Naive thymus-derived CD4-positive, alpha-beta T cell (primary cell): Measurements from ENCODE around the gene ABHD16A. TPM values are rescaled to one million over a fixed set of nuclear protein-coding genes. Genes with fewer than 3 reads are reported as not detected.
A peak's percentile ranks its signal among the peaks of the same experiment; 100 is the strongest.

ENCODE experiments used
- ATAC-seq: fragments of 150-1000 bp; cut with Tn5 transposase; 2 replicates; pipeline ENCODE4 v1.10.0; 2021; ENCODE audit warnings: mild to moderate bottlenecking, moderate library complexity
- CTCF ChIA-PET: fragments of 350-600 bp; sonication (Branson Sonifier 250); formaldehyde crosslinking; loops from one replicate; lab custom pipeline; 2021; ENCODE audit warnings: antibody characterized with exemption; lab: Charles Lee
- POLR2A ChIA-PET: fragments of 350-600 bp; sonication (Branson Sonifier 250); formaldehyde crosslinking; loops from one replicate; lab custom pipeline; 2021; ENCODE audit warnings: antibody characterized with exemption, inconsistent platforms; lab: Charles Lee
- DNase-seq, 9 donors: peaks; one replicate each; pipeline versions ENCODE4 v3.0.0 to v3.0.0-alpha.2; 2020 to 2022; ENCODE audit warnings: mixed read lengths in 1 of 9
- H3K27ac ChIP-seq: one replicate; pipeline ENCODE4 v1.7.0; 2013; ENCODE audit warnings: mild to moderate bottlenecking, low read depth, low read length, moderate library complexity
- H3K27me3 ChIP-seq, 2 donors: one replicate each; pipeline ENCODE4 v1.7.0; 2013; ENCODE audit warnings: low read length in 2 of 2, mild to moderate bottlenecking in 2 of 2, moderate library complexity in 2 of 2; ENCODE audit not compliant: control insufficient read depth in 2 of 2, insufficient read depth in 2 of 2
- H3K36me3 ChIP-seq, 3 experiments: 1 replicate in 2 of 3; 2 replicates in 1 of 3; pipeline ENCODE4 v1.7.0; 2013; ENCODE audit warnings: low read length in 3 of 3, mild to moderate bottlenecking in 3 of 3, moderate library complexity in 1 of 3; ENCODE audit not compliant: insufficient read depth in 3 of 3, control insufficient read depth in 2 of 3
- H3K4me1 ChIP-seq, 2 donors: one replicate each; pipeline ENCODE4 v1.7.0; 2013; ENCODE audit warnings: low read length in 2 of 2, mild to moderate bottlenecking in 2 of 2, moderate library complexity in 1 of 2; ENCODE audit not compliant: control insufficient read depth in 2 of 2, insufficient read depth in 2 of 2
- H3K4me3 ChIP-seq: 2 replicates; pipeline ENCODE4 v1.7.0; 2013; ENCODE audit warnings: mild to moderate bottlenecking, low read length
- H3K9me3 ChIP-seq, 3 experiments: 1 replicate in 2 of 3; 2 replicates in 1 of 3; pipeline ENCODE4 v1.7.0; 2013; ENCODE audit warnings: low read length in 3 of 3; ENCODE audit not compliant: control insufficient read depth in 2 of 3
- H3K27ac Mint-ChIP-seq, 9 donors: one replicate each; pipeline ENCODE4 v1.8.0; 2020 to 2022; ENCODE audit warnings: mixed read lengths in 9 of 9, mild to moderate bottlenecking in 8 of 9, moderate library complexity in 5 of 9, inconsistent platforms in 2 of 9
- H3K27me3 Mint-ChIP-seq, 5 donors: one replicate each; pipeline ENCODE4 v1.8.0; 2021 to 2022; ENCODE audit warnings: mixed read lengths in 5 of 5, mild to moderate bottlenecking in 1 of 5
- H3K36me3 Mint-ChIP-seq, 5 donors: one replicate each; pipeline ENCODE4 v1.8.0; 2020 to 2022; ENCODE audit warnings: mixed read lengths in 5 of 5, mild to moderate bottlenecking in 3 of 5, inconsistent platforms in 1 of 5
- H3K4me1 Mint-ChIP-seq, 7 donors: one replicate each; pipeline ENCODE4 v1.8.0; 2020 to 2022; ENCODE audit warnings: mixed read lengths in 7 of 7, mild to moderate bottlenecking in 3 of 7, inconsistent platforms in 1 of 7
- H3K4me3 Mint-ChIP-seq, 10 donors: one replicate each; pipeline ENCODE4 v1.8.0; 2020 to 2022; ENCODE audit warnings: mild to moderate bottlenecking in 10 of 10, mixed read lengths in 10 of 10, moderate library complexity in 6 of 10, inconsistent platforms in 2 of 10
- H3K9me3 Mint-ChIP-seq, 11 donors: one replicate each; pipeline ENCODE4 v1.8.0; 2020 to 2022; ENCODE audit warnings: mixed read lengths in 11 of 11, mild to moderate bottlenecking in 4 of 11, inconsistent platforms in 1 of 11, moderate library complexity in 1 of 11
- intact Hi-C, 2 donors: fragments of 100-400 bp; cut with micrococcal nuclease; formaldehyde crosslinking; loops; one replicate each; pipeline ENCODE4 v1.15.1; 2023
- polyA plus RNA-seq, 2 donors: library from polyadenylated mRNA; unstranded; fragments of 300-500 nt; fragmentation: Illumina TruSeq; gene quantifications; one replicate each; pipeline ENCODE4 v1.2.3, GENCODE V29; 2021
- total RNA-seq, 6 experiments: library from RNA in 5 of 6; stranded (reverse) in 5 of 6; gene quantifications; 1 replicate in 5 of 6; 2 replicates in 1 of 6; pipeline ENCODE4 v1.2.3 and lab custom pipeline; 2021 to 2026

The ABHD16A gene
- total and polyA plus RNA-seq, 7 experiments from 2014 or later, result 31.1 to 71.7 (median 62.9) TPM

DNA sequence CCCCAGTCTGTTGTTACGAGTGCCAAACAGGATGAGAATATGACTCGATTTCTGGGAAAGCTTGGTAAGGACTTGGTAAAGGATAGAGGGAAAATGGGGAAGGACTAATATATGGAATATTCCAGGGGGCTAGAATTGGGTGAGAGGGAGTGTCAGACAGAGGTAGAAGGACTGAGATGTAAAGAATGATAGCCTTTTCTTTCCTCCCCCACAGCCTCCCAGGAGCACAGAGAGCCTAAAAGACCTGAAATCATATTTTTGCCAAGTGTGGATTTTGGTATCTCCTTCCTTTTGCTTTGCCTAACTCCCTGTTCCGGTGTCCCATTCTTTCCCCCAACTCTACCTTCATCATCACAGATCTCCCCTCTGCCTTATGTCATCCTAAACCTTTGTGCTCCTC lies 39.8 kb upstream of the ABHD16A start:
- no peak overlapping the region for H3K27ac ChIP-seq
- ATAC-seq (no peak), DNase-seq (no peak)
- no peaks in the 10 kb centered on the region for H3K36me3 ChIP-seq
- peaks cover 21 to 52% (median 31%) of the 10 kb centered on the region in 7 donors for H3K4me1 Mint-ChIP-seq
- H3K9me3 Mint-ChIP-seq, result peaks cover 0 to 5% (median 0%) of the 10 kb centered on the region in 11 donors
- H3K9me3 ChIP-seq, result no peaks in the 10 kb centered on the region
- CTCF ChIA-PET, result interaction anchor here (1.1 kb wide), 1 partner anchor 193 kb away, joined by 3 read pairs; no protein-coding TSS in a partner anchor
- peaks cover 0 to 23% (median 0%) of the 10 kb centered on the region in 5 donors for H3K36me3 Mint-ChIP-seq
- no peaks in the 10 kb centered on the region for H3K27me3 ChIP-seq
- H3K4me3 ChIP-seq, result no peak overlapping the region
- peak overlapping the region in 1 of 10 donors; percentile 18 for H3K4me3 Mint-ChIP-seq
- no peaks in the 10 kb centered on the region for H3K27me3 Mint-ChIP-seq
- intact Hi-C loops, result loop anchor here in 1 of 2 donors (1.0 kb wide), 1 partner anchor 27 kb away; no protein-coding TSS in a partner anchor
- H3K27ac Mint-ChIP-seq, result peak overlapping the region in 1 of 9 donors; percentile 46
- peaks cover 16 to 17% of the 10 kb centered on the region in 2 donors for H3K4me1 ChIP-seq
- POLR2A ChIA-PET, result no interaction called here

- no peak overlapping the region for H3K4me3 ChIP-seq
- intact Hi-C loops, result loop anchor here in 1 of 2 donors (1.0 kb wide), 1 partner anchor 28 kb away; no protein-coding TSS in a partner anchor
- peaks cover 0 to 5% (median 0%) of the 10 kb centered on the region in 11 donors for H3K9me3 Mint-ChIP-seq
- no peak for ATAC-seq
- CTCF ChIA-PET, result interaction anchor here (0.7 kb wide), 3 partner anchors 117 to 307 kb away, joined by 3 read pairs; no protein-coding TSS in a partner anchor
- H3K4me1 Mint-ChIP-seq, result peaks cover 31 to 59% (median 42%) of the 10 kb centered on the region in 7 donors
- peak overlapping the region in 7 of 10 donors; percentile 10 to 55 (median 39) for H3K4me3 Mint-ChIP-seq
- POLR2A ChIA-PET, result interaction anchor here (0.5 to 1.0 kb wide), 3 partner anchors 74 to 1985 kb away, joined by 3 to 5 read pairs (median 4); partner anchors contain the start of gene HSPA1A
- H3K9me3 ChIP-seq, result no peaks in the 10 kb centered on the region
- no peaks in the 10 kb centered on the region for H3K27me3 Mint-ChIP-seq
- peaks cover 25 to 28% of the 10 kb centered on the region in 2 donors for H3K4me1 ChIP-seq
- no peaks in the 10 kb centered on the region for H3K27me3 ChIP-seq
- H3K27ac Mint-ChIP-seq, result peak overlapping the region in 1 of 9 donors; percentile 29
- H3K36me3 Mint-ChIP-seq, result peaks cover 0 to 18% (median 0%) of the 10 kb centered on the region in 5 donors
- H3K27ac ChIP-seq, result no peak overlapping the region
- no peak for DNase-seq
- no peaks in the 10 kb centered on the region for H3K36me3 ChIP-seq
Measured at GRCh38 chr6:31741815-31742214, 38.7 kb upstream of the ABHD16A start.

DNA sequence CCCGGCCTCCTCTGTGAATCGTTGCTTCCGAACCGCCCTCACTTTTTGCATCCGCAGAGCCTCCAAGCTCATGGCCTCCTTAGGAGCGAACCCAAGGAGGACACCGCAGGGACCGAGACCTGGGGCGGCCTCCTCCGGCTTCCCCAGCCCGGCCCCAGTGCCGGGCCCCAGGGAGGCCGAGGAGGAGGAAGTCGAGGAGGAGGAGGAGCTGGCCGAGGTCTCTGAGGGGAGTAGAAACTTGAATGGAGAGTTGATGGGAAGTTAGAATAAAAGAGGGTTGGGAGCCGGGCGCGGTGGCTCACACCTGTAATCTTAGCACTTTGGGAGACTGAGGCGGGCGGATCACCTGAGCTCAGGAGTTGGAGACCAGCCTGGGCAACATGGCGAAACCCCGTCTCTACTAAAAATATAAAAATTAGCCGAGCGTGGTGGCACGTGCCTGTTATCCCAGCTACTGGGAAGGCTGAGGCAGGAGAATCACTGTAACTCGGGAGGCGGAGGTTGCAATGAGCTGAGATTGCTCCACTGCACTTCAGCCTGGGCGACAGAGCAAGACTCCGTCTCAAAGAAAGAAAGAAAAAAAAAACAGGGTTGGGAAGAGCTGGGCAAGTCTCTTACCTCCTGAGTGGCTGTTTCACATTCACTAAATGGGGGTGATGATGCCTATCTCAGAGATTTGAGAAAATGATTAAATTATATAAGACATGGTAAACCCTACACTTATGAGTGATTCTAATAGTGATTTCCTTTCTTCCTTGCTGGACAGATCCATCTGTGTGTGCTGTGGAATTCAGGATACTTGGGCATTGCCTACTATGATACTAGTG lies 37.5 kb upstream of the ABHD16A start:
- peak; percentile 1 for ATAC-seq

GRCh38 chr6:31739639-31740396 lies 36.7 kb upstream of the ABHD16A start, which contains the start of gene MSH5:
Gene MSH5 (plus strand): TSS chr6:31740005. CDS start chr6:31740467, 462 bp downstream.
- CTCF ChIA-PET, result interaction anchor here (0.9 to 4.3 kb wide), 5 partner anchors 11 to 56 kb away, joined by 3 to 30 read pairs (median 5); partner anchors contain the start of genes DDAH2 and VARS1
- ATAC-seq (peak; percentile 93), DNase-seq (peak; percentile 82 to 97 (median 92))
- Mint-ChIP-seq H3K36me3 (peaks cover 0 to 26% (median 0%) of the 10 kb centered on the region in 5 donors), H3K4me3 (peak within 1 kb of the TSS; percentile 86 to 100 (median 98)), H3K4me1 (peaks cover 41 to 69% (median 61%) of the 10 kb centered on the region in 7 donors), H3K27ac (peak within 1 kb of the TSS; percentile 83 to 94 (median 90)), H3K27me3 (no peaks in the 10 kb centered on the region), H3K9me3 (peaks cover 0 to 5% (median 0%) of the 10 kb centered on the region in 11 donors)
- intact Hi-C loops, result loop anchor here (1.0 to 10.0 kb wide), 18 partner anchors 37 to 1465 kb away; partner anchors contain the start of genes ABHD16A (in 2 of the 2), HSPA1B (in 2 of the 2), AGPAT1 (in 1 of the 2) and ATP6V1G2 (in 1 of the 2)
- Histone ChIP-seq H3K27ac (peak within 1 kb of the TSS; percentile 69), H3K4me1 (peaks cover 32 to 33% of the 10 kb centered on the region in 2 donors), H3K36me3 (no peaks in the 10 kb centered on the region), H3K27me3 (no peaks in the 10 kb centered on the region), H3K4me3 (peak within 1 kb of the TSS; percentile 68), H3K9me3 (no peaks in the 10 kb centered on the region)
- POLR2A ChIA-PET, result interaction anchor here (0.6 to 4.6 kb wide), 13 partner anchors 9 to 413 kb away, joined by 3 to 28 read pairs (median 3); partner anchors contain the start of genes BAG6, LSM2 and VARS1

More for the DNA sequence above, 37.5 kb upstream of the ABHD16A start:
- peaks cover 29 to 33% of the 10 kb centered on the region in 2 donors for H3K4me1 ChIP-seq
- peak overlapping the region; percentile 68 for H3K4me3 ChIP-seq
- Mint-ChIP-seq H3K27ac (peak overlapping the region in 7 of 9 donors; percentile 78 to 93 (median 89)), H3K27me3 (no peaks in the 10 kb centered on the region), H3K36me3 (peaks cover 0 to 25% (median 0%) of the 10 kb centered on the region in 5 donors), H3K9me3 (peaks cover 0 to 3% (median 0%) of the 10 kb centered on the region in 11 donors), H3K4me3 (peak overlapping the region; percentile 86 to 100 (median 96)), H3K4me1 (peaks cover 41 to 64% (median 53%) of the 10 kb centered on the region in 7 donors)
- peak overlapping the region; percentile 69 for H3K27ac ChIP-seq
- POLR2A ChIA-PET, result interaction anchor here (0.6 to 4.6 kb wide), 8 partner anchors 10 to 412 kb away, joined by 3 to 28 read pairs (median 4); partner anchors contain the start of genes BAG6, HSPA1B and LSM2
- CTCF ChIA-PET, result interaction anchor here (0.9 to 4.3 kb wide), 3 partner anchors 11 to 51 kb away, joined by 3 to 30 read pairs (median 5); partner anchors contain the start of gene DDAH2
- intact Hi-C loops, result no loop called here
- H3K27me3 ChIP-seq, result no peaks in the 10 kb centered on the region
- DNase-seq, result peak in 1 of 9 donors; percentile 62
- H3K36me3 ChIP-seq, result no peaks in the 10 kb centered on the region
- no peaks in the 10 kb centered on the region for H3K9me3 ChIP-seq

GRCh38 chr6:31737991-31738979 lies 35.2 kb upstream of the ABHD16A start:
- ATAC-seq (peak; percentile 62), DNase-seq (peak in 8 of 9 donors; percentile 56 to 83 (median 78))
- peaks cover 0 to 5% (median 0%) of the 10 kb centered on the region in 11 donors for H3K9me3 Mint-ChIP-seq
- Histone ChIP-seq H3K4me1 (peaks cover 41 to 45% of the 10 kb centered on the region in 2 donors), H3K9me3 (no peaks in the 10 kb centered on the region), H3K27ac (peak overlapping the region; percentile 83), H3K4me3 (peak overlapping the region; percentile 38), H3K27me3 (no peaks in the 10 kb centered on the region), H3K36me3 (peaks cover 0 to 9% (median 0%) of the 10 kb centered on the region in 3 experiments)
- H3K27ac Mint-ChIP-seq, result peak overlapping the region; percentile 74 to 94 (median 90)
- no peaks in the 10 kb centered on the region for H3K27me3 Mint-ChIP-seq
- ChIA-PET POLR2A (interaction anchor here (0.6 to 4.6 kb wide), 25 partner anchors 9 to 234 kb away, joined by 3 to 28 read pairs (median 4); partner anchors contain the start of genes ABHD16A, BAG6, DDAH2 and HSPA1A), CTCF (interaction anchor here (0.6 to 4.3 kb wide), 13 partner anchors 9 to 342 kb away, joined by 3 to 30 read pairs (median 4); partner anchors contain the start of genes DDAH2, HSPA1A, HSPA1L and LSM2)
- H3K4me1 Mint-ChIP-seq, result peaks cover 41 to 84% (median 68%) of the 10 kb centered on the region in 7 donors
- peak overlapping the region; percentile 86 to 100 (median 96) for H3K4me3 Mint-ChIP-seq
- intact Hi-C loops, result loop anchor here (1.0 to 10.0 kb wide), 22 partner anchors 8 to 1467 kb away; partner anchors contain the start of genes HSPA1B (in 2 of the 2), VARS1 (in 2 of the 2), AGPAT1 (in 1 of the 2) and ATP6V1G2 (in 1 of the 2)
- peaks cover 0 to 41% (median 2%) of the 10 kb centered on the region in 5 donors for H3K36me3 Mint-ChIP-seq
